ENCODE data around the gene E2F4. TPM values are rescaled to one million over a fixed set of nuclear protein-coding genes. Genes with fewer than 3 reads are reported as not detected.

E2F4 gene
- total RNA-seq, 4 donors from 2014 or later: 56.8 to 74.8 (median 68.1) TPM

GRCh38 chr16:67156143-67156844, 35.7 kb upstream of the E2F4 start:
- 64 to 74% methylated on average over 14 to 15 of the region's 15 CpGs for WGBS, 2 donors
- no peak overlapping the region for H3K4me3 ChIP-seq (ENCODE audit: low read depth, poor library complexity, severe bottlenecking)
- no peak for DNase-seq (ENCODE audit: low spot score in 2 of 2)
- intact Hi-C loops (cut with DNase I; ENCODE audit: low total_unique reads): loop anchor here (5.0 kb wide), 1 partner anchor 179 kb away; no protein-coding TSS in a partner anchor
- TF ChIP-seq CTCF (IDR thresholded peaks at IDR 0.05) (no peak), POLR2A (IDR thresholded peaks at IDR 0.05) (no peak)

- WGBS, 2 donors: 60 to 65% methylated on average over 7 of the region's 7 CpGs
- intact Hi-C loops (cut with DNase I; ENCODE audit: low total_unique reads): loop anchor here (5.0 kb wide), 1 partner anchor 180 kb away; no protein-coding TSS in a partner anchor
- DNase-seq (ENCODE audit: low spot score in 2 of 2): no peak
- no peak overlapping the region for H3K4me3 ChIP-seq (ENCODE audit: low read depth, poor library complexity, severe bottlenecking)
- TF ChIP-seq CTCF (IDR thresholded peaks at IDR 0.05) (no peak), POLR2A (IDR thresholded peaks at IDR 0.05) (no peak)
Measured at GRCh38 chr16:67157106-67157748, 34.7 kb upstream of the E2F4 start.

GRCh38 chr16:67157892-67158635, 33.9 kb upstream of the E2F4 start:
- DNase-seq (ENCODE audit: low spot score in 2 of 2): no peak
- 70 to 80% methylated on average over 7 of the region's 7 CpGs for WGBS, 2 donors
- TF ChIP-seq POLR2A (IDR thresholded peaks at IDR 0.05) (no peak), CTCF (IDR thresholded peaks at IDR 0.05) (no peak)
- intact Hi-C loops (cut with DNase I; ENCODE audit: low total_unique reads): loop anchor here (5.0 kb wide), 1 partner anchor 181 kb away; no protein-coding TSS in a partner anchor
- no peak overlapping the region for H3K4me3 ChIP-seq (ENCODE audit: low read depth, poor library complexity, severe bottlenecking)

- no peak for DNase-seq (ENCODE audit: low spot score in 2 of 2)
- intact Hi-C loops (cut with DNase I; ENCODE audit: low total_unique reads): loop anchor here (5.0 kb wide), 1 partner anchor 182 kb away; no protein-coding TSS in a partner anchor
- peak overlapping the region; percentile 89 for H3K4me3 ChIP-seq (ENCODE audit: low read depth, poor library complexity, severe bottlenecking)
- WGBS, 2 donors: 6 to 9% methylated on average over 20 to 29 of the region's 34 CpGs
- TF ChIP-seq POLR2A (IDR thresholded peaks at IDR 0.05): no peak
- no peak for TF ChIP-seq CTCF (IDR thresholded peaks at IDR 0.05)
Measured at GRCh38 chr16:67158637-67159600, 33.0 kb upstream of the E2F4 start.

GRCh38 chr16:67161595-67162058, 30.3 kb upstream of the E2F4 start:
- WGBS, 2 donors: 52 to 56% methylated on average over 21 to 25 of the region's 25 CpGs
- intact Hi-C loops (cut with DNase I; ENCODE audit: low total_unique reads): no loop called here
- DNase-seq (ENCODE audit: low spot score in 2 of 2): peak in 1 of 2 donors; percentile 87
- no peak for TF ChIP-seq POLR2A (IDR thresholded peaks at IDR 0.05)
- no peak for TF ChIP-seq CTCF (IDR thresholded peaks at IDR 0.05)
- H3K4me3 ChIP-seq (ENCODE audit: low read depth, poor library complexity, severe bottlenecking): no peak overlapping the region
